ENCODE results near the gene DMRT3.

The DMRT3 gene

GRCh38 chr9:976258-976942 lies at the start of gene DMRT3:
Gene DMRT3, plus strand, starts transcription at chr9:976655. Its CDS starts 347 bp downstream, at chr9:977002.
- in situ Hi-C loops (cut with HindIII; ENCODE audit: low pct_unique_long_range_greater_than_20kb, low sequenced_read_pairs), result no loop called here
- no peak for DNase-seq (ENCODE audit: low read depth in 1 of 2, low spot score in 1 of 2)
- no peak for TF ChIP-seq JUND (IDR thresholded peaks at IDR 0.05; ENCODE audit: low read depth)

GRCh38 chr9:926976-927375 lies 49.5 kb upstream of the DMRT3 start:
- no peak for TF ChIP-seq JUND (IDR thresholded peaks at IDR 0.05; ENCODE audit: low read depth)
- in situ Hi-C loops (cut with HindIII; ENCODE audit: low pct_unique_long_range_greater_than_20kb, low sequenced_read_pairs), result no loop called here
- DNase-seq (ENCODE audit: low read depth in 1 of 2, low spot score in 1 of 2), result no peak

GRCh38 chr9:928363-929042 lies 48.0 kb upstream of the DMRT3 start:
- in situ Hi-C loops (cut with HindIII; ENCODE audit: low pct_unique_long_range_greater_than_20kb, low sequenced_read_pairs), result no loop called here
- no peak for TF ChIP-seq JUND (IDR thresholded peaks at IDR 0.05; ENCODE audit: low read depth)
- DNase-seq (ENCODE audit: low read depth in 1 of 2, low spot score in 1 of 2), result peak in 1 of 2 experiments; percentile 48

GRCh38 chr9:929719-930118 lies 46.7 kb upstream of the DMRT3 start:
- in situ Hi-C loops (cut with HindIII; ENCODE audit: low pct_unique_long_range_greater_than_20kb, low sequenced_read_pairs), result no loop called here
- no peak for DNase-seq (ENCODE audit: low read depth in 1 of 2, low spot score in 1 of 2)

GRCh38 chr9:933356-933755 lies 43.1 kb upstream of the DMRT3 start:
- no peak for TF ChIP-seq JUND (IDR thresholded peaks at IDR 0.05; ENCODE audit: low read depth)
- in situ Hi-C loops (cut with HindIII; ENCODE audit: low pct_unique_long_range_greater_than_20kb, low sequenced_read_pairs), result no loop called here
- no peak for DNase-seq (ENCODE audit: low read depth in 1 of 2, low spot score in 1 of 2)

More at GRCh38 chr9:929719-930118, 46.7 kb upstream of the DMRT3 start:
- TF ChIP-seq JUND (IDR thresholded peaks at IDR 0.05; ENCODE audit: low read depth), result no peak

- DNase-seq (ENCODE audit: low read depth in 1 of 2, low spot score in 1 of 2), result peak in 1 of 2 experiments; percentile 86
- TF ChIP-seq JUND (IDR thresholded peaks at IDR 0.05; ENCODE audit: low read depth), result no peak
- in situ Hi-C loops (cut with HindIII; ENCODE audit: low pct_unique_long_range_greater_than_20kb, low sequenced_read_pairs), result no loop called here
Measured at GRCh38 chr9:935348-935965, 41.0 kb upstream of the DMRT3 start.

- DNase-seq (ENCODE audit: low read depth in 1 of 2, low spot score in 1 of 2), result no peak
- no peak for TF ChIP-seq JUND (IDR thresholded peaks at IDR 0.05; ENCODE audit: low read depth)
- in situ Hi-C loops (cut with HindIII; ENCODE audit: low pct_unique_long_range_greater_than_20kb, low sequenced_read_pairs), result no loop called here
Measured at GRCh38 chr9:942805-943580, 33.5 kb upstream of the DMRT3 start.

- TF ChIP-seq JUND (IDR thresholded peaks at IDR 0.05; ENCODE audit: low read depth), result no peak
- in situ Hi-C loops (cut with HindIII; ENCODE audit: low pct_unique_long_range_greater_than_20kb, low sequenced_read_pairs), result no loop called here
Measured at GRCh38 chr9:947985-948384, 28.5 kb upstream of the DMRT3 start.

GRCh38 chr9:948497-948896 lies 28.0 kb upstream of the DMRT3 start:
- TF ChIP-seq JUND (IDR thresholded peaks at IDR 0.05; ENCODE audit: low read depth), result no peak
- in situ Hi-C loops (cut with HindIII; ENCODE audit: low pct_unique_long_range_greater_than_20kb, low sequenced_read_pairs), result no loop called here
- DNase-seq (ENCODE audit: low read depth in 1 of 2, low spot score in 1 of 2), result no peak

More at GRCh38 chr9:947985-948384, 28.5 kb upstream of the DMRT3 start:
- DNase-seq (ENCODE audit: low read depth in 1 of 2, low spot score in 1 of 2), result no peak

GRCh38 chr9:950139-950538 lies 26.3 kb upstream of the DMRT3 start:
- TF ChIP-seq JUND (IDR thresholded peaks at IDR 0.05; ENCODE audit: low read depth), result no peak
- DNase-seq (ENCODE audit: low read depth in 1 of 2, low spot score in 1 of 2), result no peak
- in situ Hi-C loops (cut with HindIII; ENCODE audit: low pct_unique_long_range_greater_than_20kb, low sequenced_read_pairs), result no loop called here

GRCh38 chr9:952546-952945 lies 23.9 kb upstream of the DMRT3 start:
- in situ Hi-C loops (cut with HindIII; ENCODE audit: low pct_unique_long_range_greater_than_20kb, low sequenced_read_pairs), result no loop called here
- DNase-seq (ENCODE audit: low read depth in 1 of 2, low spot score in 1 of 2), result no peak
- no peak for TF ChIP-seq JUND (IDR thresholded peaks at IDR 0.05; ENCODE audit: low read depth)

- TF ChIP-seq JUND (IDR thresholded peaks at IDR 0.05; ENCODE audit: low read depth), result no peak
- in situ Hi-C loops (cut with HindIII; ENCODE audit: low pct_unique_long_range_greater_than_20kb, low sequenced_read_pairs), result no loop called here
Measured at GRCh38 chr9:959105-959504, 17.4 kb upstream of the DMRT3 start.

More at GRCh38 chr9:959105-959504, 17.4 kb upstream of the DMRT3 start:
- DNase-seq (ENCODE audit: low read depth in 1 of 2, low spot score in 1 of 2), result no peak

Measured in T47D (cell line).